ENCODE measurements around the gene SLC22A7. TPM values are rescaled to one million over a fixed set of nuclear protein-coding genes. Genes with fewer than 3 reads are reported as not detected.

The SLC22A7 gene
- total and polyA plus RNA-seq, 2 donors from 2014 or later: 2.0 to 34.8 TPM

- intact Hi-C loops (cut with DNase I): no loop called here
- DNase-seq (peak in 1 of 5 donors; percentile 61), FAIRE-seq (no peak)
- TF ChIP-seq, protein P1, sequence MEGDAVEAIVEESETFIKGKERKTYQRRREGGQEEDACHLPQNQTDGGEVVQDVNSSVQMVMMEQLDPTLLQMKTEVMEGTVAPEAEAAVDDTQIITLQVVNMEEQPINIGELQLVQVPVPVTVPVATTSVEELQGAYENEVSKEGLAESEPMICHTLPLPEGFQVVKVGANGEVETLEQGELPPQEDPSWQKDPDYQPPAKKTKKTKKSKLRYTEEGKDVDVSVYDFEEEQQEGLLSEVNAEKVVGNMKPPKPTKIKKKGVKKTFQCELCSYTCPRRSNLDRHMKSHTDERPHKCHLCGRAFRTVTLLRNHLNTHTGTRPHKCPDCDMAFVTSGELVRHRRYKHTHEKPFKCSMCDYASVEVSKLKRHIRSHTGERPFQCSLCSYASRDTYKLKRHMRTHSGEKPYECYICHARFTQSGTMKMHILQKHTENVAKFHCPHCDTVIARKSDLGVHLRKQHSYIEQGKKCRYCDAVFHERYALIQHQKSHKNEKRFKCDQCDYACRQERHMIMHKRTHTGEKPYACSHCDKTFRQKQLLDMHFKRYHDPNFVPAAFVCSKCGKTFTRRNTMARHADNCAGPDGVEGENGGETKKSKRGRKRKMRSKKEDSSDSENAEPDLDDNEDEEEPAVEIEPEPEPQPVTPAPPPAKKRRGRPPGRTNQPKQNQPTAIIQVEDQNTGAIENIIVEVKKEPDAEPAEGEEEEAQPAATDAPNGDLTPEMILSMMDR (IDR thresholded peaks at IDR 0.05; ENCODE audit: borderline replicate concordance, extremely low read depth, insufficient read depth): no peak
- Histone ChIP-seq H3K4me3 (ENCODE audit: low read length in 3 of 3) (no peak overlapping the region), H3K9me3 (ENCODE audit: control insufficient read depth in 2 of 3, insufficient read depth in 1 of 3, low read length in 3 of 3) (no peaks in the 10 kb centered on the region), H3K27me3 (ENCODE audit: control insufficient read depth, insufficient read depth, low read length) (no peaks in the 10 kb centered on the region), H3K27ac (ENCODE audit: low read depth in 2 of 2, low read length in 2 of 2) (peak overlapping the region in 1 of 2 donors; percentile 27), H3K4me1 (ENCODE audit: control insufficient read depth in 2 of 3, insufficient read depth in 2 of 3, low read depth in 1 of 3, low read length in 3 of 3) (peaks cover 0 to 8% (median 0%) of the 10 kb centered on the region in 3 donors), H3K36me3 (ENCODE audit: control insufficient read depth in 2 of 3, insufficient read depth in 3 of 3, low read length in 3 of 3) (no peaks in the 10 kb centered on the region), H3K9ac (ENCODE audit: low read length in 3 of 3) (no peak overlapping the region)
Observed at GRCh38 chr6:43307451-43308100, 9.5 kb downstream of the SLC22A7 start.

DNA sequence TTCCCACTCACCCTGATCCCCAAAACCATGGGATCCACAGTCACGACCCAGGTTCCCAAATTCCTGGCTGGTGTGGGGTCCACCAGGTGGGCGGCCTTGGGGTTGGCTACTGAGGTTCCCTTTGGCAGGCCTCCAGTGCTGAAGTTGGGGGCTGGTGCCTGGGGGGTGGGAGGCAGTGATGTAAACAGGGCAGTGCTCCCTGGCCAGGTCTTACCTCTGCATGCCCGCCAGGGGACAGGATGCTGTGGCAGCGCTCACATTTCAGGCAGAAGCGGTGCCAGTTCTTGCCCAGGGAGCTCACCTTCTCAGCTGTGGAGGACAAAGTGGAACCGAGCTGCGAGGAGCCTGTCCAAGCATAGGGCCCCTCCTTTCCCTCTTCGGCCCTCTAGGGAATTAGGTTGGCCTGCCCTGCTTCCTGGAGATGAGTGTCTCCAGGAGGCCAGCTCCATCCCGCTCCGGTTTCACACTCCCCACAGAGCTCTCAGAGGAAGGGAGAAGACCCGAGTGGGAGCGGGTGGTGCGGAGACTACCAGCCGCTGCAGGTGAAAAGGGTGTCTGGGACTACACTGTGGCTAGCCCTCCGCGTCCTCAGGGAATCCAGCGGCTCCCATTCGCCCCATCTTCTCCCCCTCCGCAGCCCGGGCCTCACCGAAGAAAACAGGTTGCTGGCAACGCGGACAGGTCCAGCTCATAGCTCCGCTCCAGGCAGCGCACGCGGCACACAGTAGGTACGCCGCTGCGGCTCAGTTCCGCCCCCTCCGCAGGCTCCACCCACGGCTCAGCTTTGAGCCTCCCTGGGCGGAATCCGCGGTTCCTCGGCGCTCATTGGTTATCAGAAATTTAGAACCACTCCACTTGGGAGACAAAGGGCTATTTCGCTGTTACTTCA lies 10.3 kb downstream of the SLC22A7 start, which contains the start of gene CRIP3:
Gene CRIP3, minus strand, starts transcription at position 726 of the 889 bp plus-strand sequence. Its CDS starts 34 bp downstream, at position 692.
- intact Hi-C loops (cut with DNase I): no loop called here
- DNase-seq: peak in 3 of 5 donors; percentile 40 to 68 (median 60)
- peaks cover 0 to 8% (median 0%) of the 10 kb centered on the region in 3 donors for H3K4me1 ChIP-seq (ENCODE audit: control insufficient read depth in 2 of 3, insufficient read depth in 2 of 3, low read depth in 1 of 3, low read length in 3 of 3)
- peak within 1 kb of the TSS in 1 of 2 donors; percentile 27 for H3K27ac ChIP-seq (ENCODE audit: low read depth in 2 of 2, low read length in 2 of 2)
- TF ChIP-seq, protein P1 (IDR thresholded peaks at IDR 0.05; ENCODE audit: borderline replicate concordance, extremely low read depth, insufficient read depth): peak; percentile 41
- H3K9ac ChIP-seq (ENCODE audit: low read length in 3 of 3): no peak within 1 kb of the TSS
- no peaks in the 10 kb centered on the region for H3K36me3 ChIP-seq (ENCODE audit: control insufficient read depth in 2 of 3, insufficient read depth in 3 of 3, low read length in 3 of 3)
- no peak for FAIRE-seq
- H3K4me3 ChIP-seq (ENCODE audit: low read length in 3 of 3): peak within 1 kb of the TSS; percentile 33 to 39 (median 38)
- no peaks in the 10 kb centered on the region for H3K9me3 ChIP-seq (ENCODE audit: control insufficient read depth in 2 of 3, insufficient read depth in 1 of 3, low read length in 3 of 3)
- no peaks in the 10 kb centered on the region for H3K27me3 ChIP-seq (ENCODE audit: control insufficient read depth, insufficient read depth, low read length)

GRCh38 chr6:43308990-43309477 lies 11.0 kb downstream of the SLC22A7 start:
- Histone ChIP-seq H3K27me3 (ENCODE audit: control insufficient read depth, insufficient read depth, low read length) (no peaks in the 10 kb centered on the region), H3K9me3 (ENCODE audit: control insufficient read depth in 2 of 3, insufficient read depth in 1 of 3, low read length in 3 of 3) (no peaks in the 10 kb centered on the region), H3K9ac (ENCODE audit: low read length in 3 of 3) (no peak overlapping the region), H3K27ac (ENCODE audit: low read depth in 2 of 2, low read length in 2 of 2) (no peak overlapping the region), H3K36me3 (ENCODE audit: control insufficient read depth in 2 of 3, insufficient read depth in 3 of 3, low read length in 3 of 3) (no peaks in the 10 kb centered on the region), H3K4me3 (ENCODE audit: low read length in 3 of 3) (peak overlapping the region; percentile 33 to 39 (median 38)), H3K4me1 (ENCODE audit: control insufficient read depth in 2 of 3, insufficient read depth in 2 of 3, low read depth in 1 of 3, low read length in 3 of 3) (peaks cover 0 to 8% (median 0%) of the 10 kb centered on the region in 3 donors)
- TF ChIP-seq, protein P1 (IDR thresholded peaks at IDR 0.05; ENCODE audit: borderline replicate concordance, extremely low read depth, insufficient read depth): no peak
- DNase-seq (no peak), FAIRE-seq (no peak)
- intact Hi-C loops (cut with DNase I): no loop called here
